HEK293T (cell line): ENCODE results near the gene HDAC6.
"Not testable (repeated sequence)": the region's sequence is repeated elsewhere in the genome, so short reads cannot be mapped to it uniquely, and the experiment has no call there.

ENCODE experiments used
- ARNT ChIP-seq: fragments of 450-650 bp; IDR thresholded peaks from 2 replicates; pipeline ENCODE4 v1.6.1; 2017; ENCODE audit warnings: mild to moderate bottlenecking
- CTBP1 ChIP-seq: fragments of 450-650 bp; IDR thresholded peaks from 2 replicates; pipeline ENCODE4 v1.6.1; 2016; ENCODE audit warnings: borderline replicate concordance
- ELF4 ChIP-seq: fragments of 450-650 bp; IDR thresholded peaks from 2 replicates; pipeline ENCODE4 v1.6.1; 2017; ENCODE audit warnings: antibody characterized with exemption
- FOXA1 ChIP-seq: fragments of 450-650 bp; IDR thresholded peaks from 2 replicates; pipeline ENCODE4 v1.6.1; 2016; ENCODE audit warnings: mild to moderate bottlenecking
- FOXM1 ChIP-seq: fragments of 450-650 bp; IDR thresholded peaks from 2 replicates; pipeline ENCODE4 v1.6.1; 2017; ENCODE audit warnings: mild to moderate bottlenecking, borderline replicate concordance
- HDGF ChIP-seq: fragments of 450-650 bp; IDR thresholded peaks from 2 replicates; pipeline ENCODE4 v1.6.1; 2017; ENCODE audit warnings: antibody characterized with exemption, borderline replicate concordance
- SP1 ChIP-seq: fragments of 450-650 bp; IDR thresholded peaks from 2 replicates; pipeline ENCODE4 v1.6.1; 2017
- SUZ12 ChIP-seq: fragments of 450-650 bp; IDR thresholded peaks from 2 replicates; pipeline ENCODE4 v1.6.1; 2016; ENCODE audit warnings: mild to moderate bottlenecking
- TARDBP ChIP-seq: fragments of 450-650 bp; IDR thresholded peaks from 2 replicates; pipeline ENCODE4 v1.6.1; 2016
- ZNF384 ChIP-seq: fragments of 450-650 bp; IDR thresholded peaks from 2 replicates; pipeline ENCODE4 v1.6.1; 2016
- TF ChIP-seq, protein P1 (sequence below): fragments of 450-650 bp; IDR thresholded peaks from 2 replicates; pipeline ENCODE4 v1.6.1; 2016

DNA sequence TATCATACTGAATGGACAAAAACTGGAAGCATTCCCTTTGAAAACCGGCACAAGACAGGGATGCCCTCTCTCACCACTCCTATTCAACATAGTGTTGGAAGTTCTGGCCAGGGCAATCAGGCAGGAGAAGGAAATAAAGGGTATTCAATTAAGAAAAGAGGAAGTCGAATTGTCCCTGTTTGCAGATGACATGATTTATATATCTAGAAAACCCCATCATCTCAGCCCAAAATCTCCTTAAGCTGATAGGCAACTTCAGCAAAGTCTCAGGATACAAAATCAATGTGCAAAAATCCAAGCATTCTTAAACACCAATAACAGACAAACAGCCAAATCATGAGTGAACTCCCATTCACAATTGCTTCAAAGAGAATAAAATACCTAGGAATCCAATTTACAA lies 70.2 kb downstream of the HDAC6 start:
- TF ChIP-seq, protein P1, sequence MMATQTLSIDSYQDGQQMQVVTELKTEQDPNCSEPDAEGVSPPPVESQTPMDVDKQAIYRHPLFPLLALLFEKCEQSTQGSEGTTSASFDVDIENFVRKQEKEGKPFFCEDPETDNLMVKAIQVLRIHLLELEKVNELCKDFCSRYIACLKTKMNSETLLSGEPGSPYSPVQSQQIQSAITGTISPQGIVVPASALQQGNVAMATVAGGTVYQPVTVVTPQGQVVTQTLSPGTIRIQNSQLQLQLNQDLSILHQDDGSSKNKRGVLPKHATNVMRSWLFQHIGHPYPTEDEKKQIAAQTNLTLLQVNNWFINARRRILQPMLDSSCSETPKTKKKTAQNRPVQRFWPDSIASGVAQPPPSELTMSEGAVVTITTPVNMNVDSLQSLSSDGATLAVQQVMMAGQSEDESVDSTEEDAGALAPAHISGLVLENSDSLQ, result not testable (repeated sequence)
- TF ChIP-seq CTBP1, TARDBP, ARNT, ZNF384, ELF4, HDGF, SP1, FOXM1, FOXA1, SUZ12: not testable (repeated sequence)
